ENCODE measurements around the gene MAP1LC3A.

Gene MAP1LC3A

DNA sequence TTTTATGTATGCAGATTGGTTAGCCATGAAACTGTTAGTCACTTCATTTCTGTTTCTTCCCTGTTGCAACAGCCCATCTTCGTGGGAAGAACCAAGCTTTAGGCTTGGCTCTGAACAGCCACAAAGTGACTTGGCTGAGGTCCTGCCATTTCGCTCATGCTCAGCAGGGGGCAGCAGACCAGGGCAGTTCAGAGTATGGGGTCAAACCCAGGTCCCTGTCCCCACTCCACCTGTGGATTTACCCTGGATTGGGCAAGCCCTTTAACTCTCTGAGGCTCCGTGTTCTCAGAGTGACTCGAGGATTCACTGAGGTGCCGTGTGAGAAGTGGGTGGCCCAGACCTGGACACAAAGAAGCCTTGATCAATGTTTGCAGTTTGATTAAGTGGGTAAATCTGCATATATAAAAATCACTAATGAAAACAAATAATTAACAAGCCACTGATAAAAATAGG is 19.8 kb upstream of the MAP1LC3A start:
- H3K9me3 ChIP-seq (ENCODE audit: control insufficient read depth in 2 of 2, low read length in 2 of 2) = no peaks in the 10 kb centered on the region

DNA sequence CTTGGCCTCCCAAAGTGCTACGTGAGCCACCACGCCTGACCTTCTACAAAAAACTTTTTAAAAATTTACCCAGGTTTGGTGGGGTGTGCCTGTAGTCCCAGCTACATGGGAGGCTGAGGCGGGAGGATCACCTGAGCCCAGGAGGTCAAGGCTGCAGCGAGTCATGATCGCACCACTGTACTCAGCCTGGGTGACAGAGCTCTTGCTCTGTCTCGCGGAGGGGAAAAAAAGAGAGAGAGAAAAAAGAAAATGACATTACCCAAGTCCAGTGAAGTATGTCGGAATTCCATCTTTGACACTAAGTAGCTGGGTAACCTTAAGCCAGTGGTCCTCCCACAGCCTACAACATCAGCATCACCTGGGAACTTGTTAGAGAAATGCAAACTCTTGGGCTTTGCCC is 18.8 kb upstream of the MAP1LC3A start:
- H3K27ac ChIP-seq (ENCODE audit: low read depth in 2 of 2, low read length in 2 of 2) = no peak overlapping the region
- no peaks in the 10 kb centered on the region for H3K9me3 ChIP-seq (ENCODE audit: control insufficient read depth in 2 of 2, low read length in 2 of 2)
- no peak overlapping the region for H3K4me3 ChIP-seq (ENCODE audit: low read length in 2 of 2)
- no peak overlapping the region for H3K9ac ChIP-seq (ENCODE audit: low read depth in 1 of 2, low read length in 2 of 2)
- H3K36me3 ChIP-seq (ENCODE audit: control insufficient read depth in 2 of 2, insufficient read depth in 2 of 2, low read length in 2 of 2) = peaks cover 48 to 61% of the 10 kb centered on the region in 2 donors
- H3K4me1 ChIP-seq (ENCODE audit: control insufficient read depth in 2 of 2, insufficient read depth in 2 of 2, low read length in 2 of 2) = peaks cover 11 to 13% of the 10 kb centered on the region in 2 donors
- H3K27me3 ChIP-seq (ENCODE audit: control insufficient read depth in 2 of 2, insufficient read depth in 2 of 2, low read length in 2 of 2) = no peaks in the 10 kb centered on the region

More for the DNA sequence above, 19.8 kb upstream of the MAP1LC3A start:
- no peaks in the 10 kb centered on the region for H3K27me3 ChIP-seq (ENCODE audit: control insufficient read depth in 2 of 2, insufficient read depth in 2 of 2, low read length in 2 of 2)
- peaks cover 55 to 68% of the 10 kb centered on the region in 2 donors for H3K36me3 ChIP-seq (ENCODE audit: control insufficient read depth in 2 of 2, insufficient read depth in 2 of 2, low read length in 2 of 2)
- H3K27ac ChIP-seq (ENCODE audit: low read depth in 2 of 2, low read length in 2 of 2) = no peak overlapping the region
- no peak overlapping the region for H3K4me3 ChIP-seq (ENCODE audit: low read length in 2 of 2)
- H3K9ac ChIP-seq (ENCODE audit: low read depth in 1 of 2, low read length in 2 of 2) = no peak overlapping the region
- H3K4me1 ChIP-seq (ENCODE audit: control insufficient read depth in 2 of 2, insufficient read depth in 2 of 2, low read length in 2 of 2) = peaks cover 4% of the 10 kb centered on the region in 2 donors

DNA sequence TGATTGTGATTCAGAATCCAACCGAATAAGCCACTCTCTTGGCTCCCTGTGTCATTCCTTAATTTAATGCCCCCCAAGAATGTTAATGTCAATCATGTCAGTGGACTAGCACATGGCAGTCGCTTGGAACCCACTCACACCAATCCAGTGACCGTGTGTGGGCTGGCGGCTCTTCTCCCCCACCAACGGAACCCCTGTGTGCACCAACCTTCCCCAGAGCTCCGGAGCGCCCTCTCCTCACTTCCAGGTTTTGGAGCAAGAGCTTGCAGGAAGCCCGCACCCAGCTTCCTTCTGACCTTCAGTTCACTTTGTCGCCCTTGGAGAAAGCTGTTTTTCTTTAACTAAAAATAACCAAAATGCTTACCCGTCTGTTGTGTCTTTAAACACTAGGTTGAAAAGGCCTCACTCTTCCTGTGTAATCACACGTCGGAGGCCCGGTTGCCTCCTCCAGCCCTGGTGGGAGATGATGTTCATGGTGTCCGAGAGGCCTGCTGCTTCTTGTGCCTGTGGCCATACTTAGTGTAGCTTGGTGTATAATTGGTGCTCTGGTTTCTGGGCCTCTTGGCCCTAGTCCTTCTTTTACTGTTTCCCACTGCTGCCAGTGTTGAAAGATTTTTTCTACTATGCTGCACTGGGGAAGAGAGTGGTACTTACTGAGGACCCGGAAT is 17.8 kb upstream of the MAP1LC3A start:
- H3K27me3 ChIP-seq (ENCODE audit: control insufficient read depth in 2 of 2, insufficient read depth in 2 of 2, low read length in 2 of 2) = no peaks in the 10 kb centered on the region
- H3K9me3 ChIP-seq (ENCODE audit: control insufficient read depth in 2 of 2, low read length in 2 of 2) = no peaks in the 10 kb centered on the region
- no peak overlapping the region for H3K4me3 ChIP-seq (ENCODE audit: low read length in 2 of 2)
- peaks cover 11 to 13% of the 10 kb centered on the region in 2 donors for H3K4me1 ChIP-seq (ENCODE audit: control insufficient read depth in 2 of 2, insufficient read depth in 2 of 2, low read length in 2 of 2)
- H3K9ac ChIP-seq (ENCODE audit: low read depth in 1 of 2, low read length in 2 of 2) = no peak overlapping the region
- H3K36me3 ChIP-seq (ENCODE audit: control insufficient read depth in 2 of 2, insufficient read depth in 2 of 2, low read length in 2 of 2) = peaks cover 38 to 51% of the 10 kb centered on the region in 2 donors
- H3K27ac ChIP-seq (ENCODE audit: low read depth in 2 of 2, low read length in 2 of 2) = no peak overlapping the region

DNA sequence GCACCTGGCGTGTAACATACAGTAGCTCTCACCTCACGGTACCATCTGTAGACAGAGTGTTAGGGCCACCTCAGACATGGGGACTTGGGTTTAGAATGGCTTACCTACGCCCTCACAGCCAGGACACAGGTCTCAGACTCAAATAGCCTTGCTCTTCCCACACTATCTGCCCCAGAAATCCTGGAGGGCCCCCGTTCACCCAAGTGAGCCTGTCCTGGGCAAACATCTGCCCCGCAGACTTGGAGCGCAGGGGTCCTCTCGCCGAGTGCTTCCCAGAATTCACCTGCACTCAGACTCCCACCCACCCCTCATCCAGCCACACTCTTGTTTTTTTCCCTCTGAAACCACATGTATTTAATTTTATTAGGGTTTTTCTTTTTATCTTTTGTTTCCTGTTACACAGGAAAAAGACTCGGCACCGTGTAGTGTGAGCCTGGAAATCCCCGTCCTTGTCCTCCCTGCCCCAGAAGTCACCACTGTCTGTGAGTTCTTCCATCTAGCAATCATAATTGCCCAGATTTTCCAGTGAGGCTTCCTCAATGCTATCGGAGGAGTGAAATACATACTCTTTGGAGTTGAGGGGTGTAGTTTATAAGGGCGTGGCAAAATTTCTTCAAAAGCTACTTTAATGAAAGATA is 17.1 kb upstream of the MAP1LC3A start:
- Histone ChIP-seq H3K4me3 (ENCODE audit: low read length in 2 of 2) (no peak overlapping the region), H3K4me1 (ENCODE audit: control insufficient read depth in 2 of 2, insufficient read depth in 2 of 2, low read length in 2 of 2) (peaks cover 11 to 13% of the 10 kb centered on the region in 2 donors), H3K27ac (ENCODE audit: low read depth in 2 of 2, low read length in 2 of 2) (no peak overlapping the region), H3K27me3 (ENCODE audit: control insufficient read depth in 2 of 2, insufficient read depth in 2 of 2, low read length in 2 of 2) (no peaks in the 10 kb centered on the region), H3K9me3 (ENCODE audit: control insufficient read depth in 2 of 2, low read length in 2 of 2) (no peaks in the 10 kb centered on the region), H3K9ac (ENCODE audit: low read depth in 1 of 2, low read length in 2 of 2) (no peak overlapping the region), H3K36me3 (ENCODE audit: control insufficient read depth in 2 of 2, insufficient read depth in 2 of 2, low read length in 2 of 2) (peaks cover 33 to 44% of the 10 kb centered on the region in 2 donors)

DNA sequence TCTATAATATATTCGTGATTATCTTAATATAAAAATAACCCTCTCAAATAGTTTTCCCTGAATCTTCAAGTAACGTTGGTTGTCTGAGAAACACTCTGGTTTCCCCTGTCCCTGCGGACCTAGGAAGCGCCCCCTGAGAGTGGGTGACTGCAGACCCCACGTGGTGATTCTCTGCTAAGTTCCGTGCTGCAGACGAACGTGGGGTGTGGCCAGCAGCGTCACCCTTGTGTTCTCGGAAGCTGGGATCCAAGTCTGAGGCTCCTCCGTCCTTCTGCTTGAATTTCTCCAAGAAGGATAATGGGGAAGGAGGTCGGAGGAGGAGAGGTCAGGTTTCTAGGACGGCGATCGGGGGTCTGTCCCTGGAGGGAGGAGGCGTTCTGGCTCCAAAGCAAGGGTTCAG is 16.6 kb upstream of the MAP1LC3A start:
- Histone ChIP-seq H3K27ac (ENCODE audit: low read depth in 2 of 2, low read length in 2 of 2) (no peak overlapping the region), H3K4me3 (ENCODE audit: low read length in 2 of 2) (no peak overlapping the region), H3K27me3 (ENCODE audit: control insufficient read depth in 2 of 2, insufficient read depth in 2 of 2, low read length in 2 of 2) (no peaks in the 10 kb centered on the region), H3K4me1 (ENCODE audit: control insufficient read depth in 2 of 2, insufficient read depth in 2 of 2, low read length in 2 of 2) (peaks cover 13% of the 10 kb centered on the region in 2 donors), H3K36me3 (ENCODE audit: control insufficient read depth in 2 of 2, insufficient read depth in 2 of 2, low read length in 2 of 2) (peaks cover 29 to 40% of the 10 kb centered on the region in 2 donors), H3K9me3 (ENCODE audit: control insufficient read depth in 2 of 2, low read length in 2 of 2) (no peaks in the 10 kb centered on the region), H3K9ac (ENCODE audit: low read depth in 1 of 2, low read length in 2 of 2) (no peak overlapping the region)

DNA sequence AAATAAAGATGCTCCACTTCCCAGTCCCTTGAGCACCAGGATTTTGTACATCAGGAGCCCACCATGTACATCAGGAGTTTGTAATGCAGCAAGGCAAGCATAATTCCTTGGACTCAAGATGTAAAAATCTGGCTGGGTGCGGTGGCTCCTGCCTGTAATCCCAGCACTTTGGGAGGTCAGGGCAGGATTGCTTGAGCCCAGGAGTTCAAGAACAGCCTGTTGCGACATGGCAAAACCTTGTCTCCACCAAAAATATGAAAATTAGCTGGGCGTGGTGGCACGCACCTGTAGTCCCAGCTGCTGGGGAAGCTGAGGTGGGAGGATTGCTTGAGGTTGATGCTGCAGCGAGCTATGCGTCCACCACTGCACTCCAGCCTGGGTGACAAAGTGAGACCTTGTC is 16.1 kb upstream of the MAP1LC3A start:
- H3K27ac ChIP-seq (ENCODE audit: low read depth in 2 of 2, low read length in 2 of 2) = no peak overlapping the region

DNA sequence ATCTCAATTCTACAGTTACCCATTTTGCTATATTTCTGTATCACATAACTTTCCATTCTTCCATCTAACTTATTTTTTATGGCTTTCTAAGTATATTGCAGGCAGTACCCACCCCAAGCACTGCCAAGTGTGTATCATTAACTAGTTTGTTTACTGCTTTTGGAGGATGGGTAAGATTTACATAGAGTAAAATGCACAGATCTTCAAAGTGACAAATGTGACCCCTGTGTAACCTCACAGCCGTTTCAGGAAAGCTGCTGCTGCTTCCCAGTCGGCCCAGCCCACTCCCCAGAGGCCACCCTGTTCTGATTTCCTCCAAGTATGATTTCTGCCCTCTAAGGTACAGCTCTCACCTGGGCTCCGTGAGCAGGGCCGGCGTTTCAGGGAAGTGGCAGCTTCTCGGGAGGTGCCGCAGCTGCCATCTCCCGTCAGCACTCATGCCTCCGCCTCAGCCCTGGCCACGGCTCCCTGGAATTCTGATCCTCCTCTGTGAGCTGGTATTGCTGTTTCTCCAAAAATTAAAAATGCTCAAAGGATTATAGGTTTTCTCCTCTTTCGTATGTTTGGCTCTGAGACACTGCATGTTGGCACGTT is 15.0 kb upstream of the MAP1LC3A start:
- peak overlapping the region in 1 of 2 donors; percentile 31 for H3K4me3 ChIP-seq (ENCODE audit: low read length in 2 of 2)

More for the DNA sequence above, 16.1 kb upstream of the MAP1LC3A start:
- H3K9ac ChIP-seq (ENCODE audit: low read depth in 1 of 2, low read length in 2 of 2) = no peak overlapping the region
- peaks cover 13% of the 10 kb centered on the region in 2 donors for H3K4me1 ChIP-seq (ENCODE audit: control insufficient read depth in 2 of 2, insufficient read depth in 2 of 2, low read length in 2 of 2)
- H3K36me3 ChIP-seq (ENCODE audit: control insufficient read depth in 2 of 2, insufficient read depth in 2 of 2, low read length in 2 of 2) = peaks cover 26 to 35% of the 10 kb centered on the region in 2 donors
- no peaks in the 10 kb centered on the region for H3K9me3 ChIP-seq (ENCODE audit: control insufficient read depth in 2 of 2, low read length in 2 of 2)
- no peak overlapping the region for H3K4me3 ChIP-seq (ENCODE audit: low read length in 2 of 2)
- H3K27me3 ChIP-seq (ENCODE audit: control insufficient read depth in 2 of 2, insufficient read depth in 2 of 2, low read length in 2 of 2) = no peaks in the 10 kb centered on the region

DNA sequence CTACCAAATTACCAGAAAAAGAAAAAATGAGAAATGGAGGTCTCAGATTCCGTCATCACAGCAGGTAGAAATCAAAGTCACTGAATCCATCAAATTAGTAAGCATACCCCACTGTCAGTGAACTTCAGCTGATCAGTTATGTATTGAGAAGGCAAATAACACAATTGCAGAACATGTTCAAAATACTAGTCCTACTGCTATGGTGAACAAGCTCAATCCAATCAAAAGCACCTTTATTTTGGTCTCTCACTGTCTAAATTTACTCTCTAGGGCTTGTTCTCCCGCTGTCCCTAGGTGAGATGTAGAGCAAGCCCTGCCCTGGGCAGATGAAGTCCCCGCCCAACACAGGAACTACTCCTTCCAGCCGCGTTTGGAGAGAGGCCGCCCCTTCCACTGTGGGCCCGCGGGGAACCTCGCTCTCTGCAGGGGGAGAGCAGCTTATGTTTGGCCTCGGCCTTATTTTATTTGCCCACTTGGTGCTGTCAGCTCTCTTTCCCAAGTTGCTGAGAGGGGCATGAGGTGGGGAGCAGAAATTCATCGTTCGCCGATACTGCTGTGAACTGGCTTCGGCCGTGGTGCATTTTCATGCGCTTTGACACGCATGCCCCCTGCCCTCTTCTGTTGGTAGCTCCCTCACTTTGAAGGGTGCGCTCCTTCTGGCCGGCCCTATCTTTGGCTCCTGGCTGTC is 14.3 kb upstream of the MAP1LC3A start:
- Histone ChIP-seq H3K9me3 (ENCODE audit: control insufficient read depth in 2 of 2, low read length in 2 of 2) (no peaks in the 10 kb centered on the region), H3K4me3 (ENCODE audit: low read length in 2 of 2) (peak overlapping the region in 1 of 2 donors; percentile 44), H3K9ac (ENCODE audit: low read depth in 1 of 2, low read length in 2 of 2) (no peak overlapping the region), H3K4me1 (ENCODE audit: control insufficient read depth in 2 of 2, insufficient read depth in 2 of 2, low read length in 2 of 2) (peaks cover 13 to 17% of the 10 kb centered on the region in 2 donors), H3K36me3 (ENCODE audit: control insufficient read depth in 2 of 2, insufficient read depth in 2 of 2, low read length in 2 of 2) (peaks cover 19 to 26% of the 10 kb centered on the region in 2 donors), H3K27ac (ENCODE audit: low read depth in 2 of 2, low read length in 2 of 2) (peak overlapping the region; percentile 15 to 61), H3K27me3 (ENCODE audit: control insufficient read depth in 2 of 2, insufficient read depth in 2 of 2, low read length in 2 of 2) (no peaks in the 10 kb centered on the region)

More for the DNA sequence above, 15.0 kb upstream of the MAP1LC3A start:
- no peak overlapping the region for H3K9ac ChIP-seq (ENCODE audit: low read depth in 1 of 2, low read length in 2 of 2)
- peaks cover 26 to 32% of the 10 kb centered on the region in 2 donors for H3K36me3 ChIP-seq (ENCODE audit: control insufficient read depth in 2 of 2, insufficient read depth in 2 of 2, low read length in 2 of 2)
- H3K27me3 ChIP-seq (ENCODE audit: control insufficient read depth in 2 of 2, insufficient read depth in 2 of 2, low read length in 2 of 2) = no peaks in the 10 kb centered on the region
- peaks cover 13 to 17% of the 10 kb centered on the region in 2 donors for H3K4me1 ChIP-seq (ENCODE audit: control insufficient read depth in 2 of 2, insufficient read depth in 2 of 2, low read length in 2 of 2)
- H3K9me3 ChIP-seq (ENCODE audit: control insufficient read depth in 2 of 2, low read length in 2 of 2) = no peaks in the 10 kb centered on the region
- peak overlapping the region; percentile 15 to 61 for H3K27ac ChIP-seq (ENCODE audit: low read depth in 2 of 2, low read length in 2 of 2)

DNA sequence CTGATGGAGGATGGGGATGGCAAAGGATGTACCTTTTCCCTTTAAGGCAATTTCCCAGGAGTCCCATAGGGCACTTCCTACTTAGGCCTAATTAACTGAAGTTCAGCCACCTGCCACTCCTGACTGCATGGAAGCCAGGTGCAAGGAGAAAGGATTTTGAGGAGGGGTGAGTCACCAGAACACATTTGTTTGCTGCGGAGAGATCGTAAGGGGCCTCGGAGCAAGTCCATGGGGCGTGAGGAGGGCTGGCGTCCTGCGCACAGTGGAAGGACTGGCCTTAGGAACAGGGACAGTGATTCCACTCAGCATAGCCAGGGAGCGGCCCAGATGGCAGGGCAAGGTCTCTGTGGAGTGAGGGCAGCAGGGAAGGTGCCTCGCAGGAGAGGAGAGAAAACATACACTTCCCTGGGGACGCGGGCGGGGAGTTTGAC is 11.8 kb upstream of the MAP1LC3A start:
- Histone ChIP-seq H3K9me3 (ENCODE audit: control insufficient read depth in 2 of 2, low read length in 2 of 2) (no peaks in the 10 kb centered on the region), H3K4me3 (ENCODE audit: low read length in 2 of 2) (peak overlapping the region; percentile 70 to 82), H3K27ac (ENCODE audit: low read depth in 2 of 2, low read length in 2 of 2) (peak overlapping the region; percentile 78 to 84), H3K36me3 (ENCODE audit: control insufficient read depth in 2 of 2, insufficient read depth in 2 of 2, low read length in 2 of 2) (peaks cover 5 to 11% of the 10 kb centered on the region in 2 donors), H3K27me3 (ENCODE audit: control insufficient read depth in 2 of 2, insufficient read depth in 2 of 2, low read length in 2 of 2) (no peaks in the 10 kb centered on the region), H3K9ac (ENCODE audit: low read depth in 1 of 2, low read length in 2 of 2) (peak overlapping the region; percentile 60 to 78), H3K4me1 (ENCODE audit: control insufficient read depth in 2 of 2, insufficient read depth in 2 of 2, low read length in 2 of 2) (peaks cover 13 to 17% of the 10 kb centered on the region in 2 donors)

All from mucosa of rectum (tissue), 2 donors.